BLaER1 (cell line): Measurements from ENCODE around the gene ADGRD1.

Experiments
- H3K27ac ChIP-seq: shearing (Covaris generic); formaldehyde crosslinking; 2 replicates; pipeline ENCODE4 v1.8.1; 2022
- H3K27me3 ChIP-seq: shearing (Covaris generic); formaldehyde crosslinking; 2 replicates; pipeline ENCODE4 v1.8.1; 2022
- H3K36me3 ChIP-seq: shearing (Covaris generic); formaldehyde crosslinking; 2 replicates; pipeline ENCODE4 v1.8.1; 2022
- H3K4me1 ChIP-seq: shearing (Covaris generic); formaldehyde crosslinking; 2 replicates; pipeline ENCODE4 v1.8.1; 2022
- H3K4me2 ChIP-seq: shearing (Covaris generic); formaldehyde crosslinking; 2 replicates; pipeline ENCODE4 v1.8.1; 2022
- H3K4me3 ChIP-seq: shearing (Covaris generic); formaldehyde crosslinking; 2 replicates; pipeline ENCODE4 v1.8.1; 2022
- H3K9ac ChIP-seq: shearing (Covaris generic); formaldehyde crosslinking; 2 replicates; pipeline ENCODE4 v1.8.1; 2022
- H3K9me3 ChIP-seq: shearing (Covaris generic); formaldehyde crosslinking; 2 replicates; pipeline ENCODE4 v1.8.1; 2022
- H4K20me1 ChIP-seq: shearing (Covaris generic); formaldehyde crosslinking; 2 replicates; pipeline ENCODE4 v1.8.1; 2022
- Cebpa-rat ChIP-seq: shearing (Covaris generic); IDR thresholded peaks from 2 replicates; pipeline ENCODE4 v1.8.1; 2022

The ADGRD1 gene

GRCh38 chr12:131027264-131027663 lies 73.6 kb downstream of the ADGRD1 start:
- no peak overlapping the region for H3K27ac ChIP-seq
- no peaks in the 10 kb centered on the region for H3K9me3 ChIP-seq
- H3K9ac ChIP-seq, result peak overlapping the region; percentile 27; the same call in 1 of the 2 replicates
- H3K27me3 ChIP-seq, result no peaks in the 10 kb centered on the region
- peak overlapping the region; percentile 83 for H3K4me2 ChIP-seq
- no peak for TF ChIP-seq Cebpa-rat
- no peak overlapping the region for H3K4me3 ChIP-seq
- H4K20me1 ChIP-seq, result no peaks in the 10 kb centered on the region
- H3K36me3 ChIP-seq, result peaks cover 10% of the 10 kb centered on the region
- H3K4me1 ChIP-seq, result peaks cover 100% of the 10 kb centered on the region

GRCh38 chr12:131027876-131028586 lies 74.3 kb downstream of the ADGRD1 start:
- H3K4me3 ChIP-seq, result no peak overlapping the region

GRCh38 chr12:131028587-131029338 lies 75.1 kb downstream of the ADGRD1 start:
- Histone ChIP-seq H3K9ac (no peak overlapping the region), H3K36me3 (peaks cover 10% of the 10 kb centered on the region), H3K4me3 (no peak overlapping the region), H3K4me2 (peak overlapping the region; percentile 83), H3K4me1 (peaks cover 100% of the 10 kb centered on the region), H3K27me3 (no peaks in the 10 kb centered on the region), H3K9me3 (no peaks in the 10 kb centered on the region), H3K27ac (no peak overlapping the region), H4K20me1 (no peaks in the 10 kb centered on the region)
- TF ChIP-seq Cebpa-rat, result no peak

More at GRCh38 chr12:131027876-131028586, 74.3 kb downstream of the ADGRD1 start:
- Histone ChIP-seq H3K27me3 (no peaks in the 10 kb centered on the region), H3K9me3 (no peaks in the 10 kb centered on the region), H3K9ac (no peak overlapping the region), H3K4me2 (peak overlapping the region; percentile 83), H3K4me1 (peaks cover 100% of the 10 kb centered on the region), H3K27ac (no peak overlapping the region), H4K20me1 (no peaks in the 10 kb centered on the region), H3K36me3 (peaks cover 10% of the 10 kb centered on the region)
- TF ChIP-seq Cebpa-rat, result no peak

GRCh38 chr12:131030472-131031328 lies 77.0 kb downstream of the ADGRD1 start:
- no peaks in the 10 kb centered on the region for H4K20me1 ChIP-seq

GRCh38 chr12:131032082-131032750 lies 78.5 kb downstream of the ADGRD1 start:
- Histone ChIP-seq H3K4me1 (peaks cover 100% of the 10 kb centered on the region), H3K4me3 (peak overlapping the region; percentile 58), H3K27me3 (no peaks in the 10 kb centered on the region), H3K27ac (peak overlapping the region; percentile 80), H3K36me3 (peaks cover 10% of the 10 kb centered on the region), H3K9ac (peak overlapping the region; percentile 72), H4K20me1 (no peaks in the 10 kb centered on the region), H3K9me3 (no peaks in the 10 kb centered on the region), H3K4me2 (peak overlapping the region; percentile 83)
- no peak for TF ChIP-seq Cebpa-rat

More at GRCh38 chr12:131030472-131031328, 77.0 kb downstream of the ADGRD1 start:
- peak; percentile 47; the same call in 1 of the 2 replicates for TF ChIP-seq Cebpa-rat
- peak overlapping the region; percentile 83 for H3K4me2 ChIP-seq
- H3K9me3 ChIP-seq, result no peaks in the 10 kb centered on the region
- H3K27ac ChIP-seq, result peak overlapping the region; percentile 80
- no peaks in the 10 kb centered on the region for H3K27me3 ChIP-seq
- peak overlapping the region; percentile 58 for H3K4me3 ChIP-seq
- H3K4me1 ChIP-seq, result peaks cover 100% of the 10 kb centered on the region
- H3K36me3 ChIP-seq, result peaks cover 10% of the 10 kb centered on the region
- peak overlapping the region; percentile 72 for H3K9ac ChIP-seq

- no peak for TF ChIP-seq Cebpa-rat
- Histone ChIP-seq H3K4me2 (peak overlapping the region; percentile 83), H3K27ac (peak overlapping the region; percentile 89), H4K20me1 (no peaks in the 10 kb centered on the region), H3K9ac (peak overlapping the region; percentile 68), H3K36me3 (peaks cover 4% of the 10 kb centered on the region), H3K9me3 (no peaks in the 10 kb centered on the region), H3K4me1 (peaks cover 97% of the 10 kb centered on the region), H3K4me3 (peak overlapping the region; percentile 62), H3K27me3 (no peaks in the 10 kb centered on the region)
These were observed 79.8 kb downstream of the ADGRD1 start for GRCh38 chr12:131033486-131033885.

GRCh38 chr12:131033886-131034482 lies 80.3 kb downstream of the ADGRD1 start:
- no peaks in the 10 kb centered on the region for H3K9me3 ChIP-seq
- no peaks in the 10 kb centered on the region; the same call in 1 of the 2 replicates for H3K36me3 ChIP-seq
- peak overlapping the region; percentile 83 for H3K4me2 ChIP-seq
- H4K20me1 ChIP-seq, result no peaks in the 10 kb centered on the region
- H3K4me3 ChIP-seq, result peak overlapping the region; percentile 62
- no peak for TF ChIP-seq Cebpa-rat
- no peaks in the 10 kb centered on the region for H3K27me3 ChIP-seq
- peak overlapping the region; percentile 89 for H3K27ac ChIP-seq
- H3K4me1 ChIP-seq, result peaks cover 97% of the 10 kb centered on the region
- H3K9ac ChIP-seq, result peak overlapping the region; percentile 68

GRCh38 chr12:131034631-131035244 lies 81.0 kb downstream of the ADGRD1 start:
- Histone ChIP-seq H3K27me3 (no peaks in the 10 kb centered on the region), H4K20me1 (no peaks in the 10 kb centered on the region), H3K4me1 (peaks cover 97% of the 10 kb centered on the region), H3K9me3 (no peaks in the 10 kb centered on the region), H3K36me3 (no peaks in the 10 kb centered on the region; the same call in 1 of the 2 replicates), H3K4me2 (peak overlapping the region; percentile 83), H3K9ac (peak overlapping the region; percentile 68), H3K4me3 (peak overlapping the region; percentile 62), H3K27ac (peak overlapping the region; percentile 89)
- no peak for TF ChIP-seq Cebpa-rat
